Measurements from ENCODE around the gene CD247. TPM values are rescaled to one million over a fixed set of nuclear protein-coding genes. Genes with fewer than 3 reads are reported as not detected.
A peak's percentile ranks its signal among the peaks of the same experiment; 100 is the strongest.

Gene CD247
- total RNA-seq, 1 donor from 2014 or later, result 8.9 TPM

DNA sequence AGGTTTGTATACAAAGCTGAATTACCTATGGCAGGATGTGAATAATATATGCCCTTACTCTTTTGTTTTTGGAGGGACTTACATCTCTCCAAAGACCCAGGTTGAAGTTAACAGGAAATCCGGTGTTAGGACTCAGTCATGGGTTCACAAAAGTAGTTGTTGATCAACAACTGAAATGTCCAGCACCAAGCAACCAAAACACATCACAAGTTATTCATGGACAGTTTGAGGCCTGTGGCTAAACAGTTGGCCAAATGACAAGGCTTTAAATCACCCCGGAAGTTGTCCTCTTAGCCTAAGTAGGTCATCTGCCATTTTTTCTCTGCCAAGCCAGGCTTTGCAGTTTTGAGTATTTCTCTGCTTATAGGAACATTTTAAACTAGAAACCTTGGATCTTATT lies 89.9 kb downstream of the CD247 start:
- Histone ChIP-seq H3K4me3 (no peak overlapping the region), H3K36me3 (no peaks in the 10 kb centered on the region), H3K27ac (no peak overlapping the region), H3K4me1 (no peaks in the 10 kb centered on the region), H3K27me3 (no peaks in the 10 kb centered on the region), H3K9me3 (no peaks in the 10 kb centered on the region)
- ATAC-seq, result no peak
- intact Hi-C loops (cut with DNase I), result no loop called here
- TF ChIP-seq, protein P1, sequence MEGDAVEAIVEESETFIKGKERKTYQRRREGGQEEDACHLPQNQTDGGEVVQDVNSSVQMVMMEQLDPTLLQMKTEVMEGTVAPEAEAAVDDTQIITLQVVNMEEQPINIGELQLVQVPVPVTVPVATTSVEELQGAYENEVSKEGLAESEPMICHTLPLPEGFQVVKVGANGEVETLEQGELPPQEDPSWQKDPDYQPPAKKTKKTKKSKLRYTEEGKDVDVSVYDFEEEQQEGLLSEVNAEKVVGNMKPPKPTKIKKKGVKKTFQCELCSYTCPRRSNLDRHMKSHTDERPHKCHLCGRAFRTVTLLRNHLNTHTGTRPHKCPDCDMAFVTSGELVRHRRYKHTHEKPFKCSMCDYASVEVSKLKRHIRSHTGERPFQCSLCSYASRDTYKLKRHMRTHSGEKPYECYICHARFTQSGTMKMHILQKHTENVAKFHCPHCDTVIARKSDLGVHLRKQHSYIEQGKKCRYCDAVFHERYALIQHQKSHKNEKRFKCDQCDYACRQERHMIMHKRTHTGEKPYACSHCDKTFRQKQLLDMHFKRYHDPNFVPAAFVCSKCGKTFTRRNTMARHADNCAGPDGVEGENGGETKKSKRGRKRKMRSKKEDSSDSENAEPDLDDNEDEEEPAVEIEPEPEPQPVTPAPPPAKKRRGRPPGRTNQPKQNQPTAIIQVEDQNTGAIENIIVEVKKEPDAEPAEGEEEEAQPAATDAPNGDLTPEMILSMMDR (IDR thresholded peaks at IDR 0.05), result no peak
- no peak for DNase-seq

DNA sequence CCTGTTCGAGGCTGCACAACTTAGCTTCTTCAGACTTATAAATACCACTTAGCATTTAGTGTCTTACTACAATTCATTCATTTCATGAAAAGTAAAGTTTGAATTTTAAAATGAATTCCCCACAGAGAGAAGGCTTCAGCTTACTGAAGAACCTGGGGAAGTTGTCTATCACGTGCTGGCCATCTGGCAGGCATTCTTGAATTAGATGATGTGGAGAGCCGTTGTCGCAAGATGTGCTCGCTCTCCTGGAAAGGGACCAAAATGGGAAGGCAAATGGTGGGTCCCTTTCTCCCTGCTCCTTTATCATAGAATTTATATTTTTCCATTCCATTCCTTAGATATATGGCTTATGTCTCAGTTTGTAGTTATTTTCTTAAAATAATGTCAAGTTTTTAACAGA lies 90.5 kb downstream of the CD247 start:
- Histone ChIP-seq H3K4me1 (no peaks in the 10 kb centered on the region), H3K4me3 (no peak overlapping the region), H3K36me3 (no peaks in the 10 kb centered on the region), H3K9me3 (no peaks in the 10 kb centered on the region), H3K27ac (no peak overlapping the region), H3K27me3 (no peaks in the 10 kb centered on the region)
- no peak for DNase-seq
- ATAC-seq, result no peak
- intact Hi-C loops (cut with DNase I), result no loop called here
- TF ChIP-seq, protein P1 (IDR thresholded peaks at IDR 0.05), result no peak

DNA sequence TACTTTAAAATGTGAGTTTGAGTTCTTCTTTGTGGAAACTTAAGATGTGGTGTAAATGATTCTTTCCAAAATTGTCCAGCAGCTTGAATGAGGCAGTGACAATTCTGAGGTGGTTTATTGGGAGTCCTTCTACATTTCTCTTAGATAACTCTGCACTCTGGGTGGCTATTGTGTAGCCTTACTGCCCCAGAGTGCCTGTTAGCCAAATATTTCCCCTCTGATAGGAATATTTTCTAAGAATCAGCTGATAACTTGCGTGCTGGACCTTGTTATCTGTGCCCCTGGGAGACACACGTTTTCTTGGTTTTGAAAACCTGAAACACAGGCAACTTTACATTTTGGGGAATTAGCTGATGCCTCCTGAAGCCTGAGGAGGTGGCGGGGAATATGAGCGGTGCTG lies 91.6 kb downstream of the CD247 start:
- no peak overlapping the region for H3K4me3 ChIP-seq
- ATAC-seq (no peak), DNase-seq (no peak)
- H3K27me3 ChIP-seq, result no peaks in the 10 kb centered on the region
- no peak overlapping the region for H3K27ac ChIP-seq
- intact Hi-C loops (cut with DNase I), result no loop called here
- no peaks in the 10 kb centered on the region for H3K9me3 ChIP-seq
- TF ChIP-seq, protein P1 (IDR thresholded peaks at IDR 0.05), result no peak
- no peaks in the 10 kb centered on the region for H3K36me3 ChIP-seq
- H3K4me1 ChIP-seq, result no peaks in the 10 kb centered on the region

DNA sequence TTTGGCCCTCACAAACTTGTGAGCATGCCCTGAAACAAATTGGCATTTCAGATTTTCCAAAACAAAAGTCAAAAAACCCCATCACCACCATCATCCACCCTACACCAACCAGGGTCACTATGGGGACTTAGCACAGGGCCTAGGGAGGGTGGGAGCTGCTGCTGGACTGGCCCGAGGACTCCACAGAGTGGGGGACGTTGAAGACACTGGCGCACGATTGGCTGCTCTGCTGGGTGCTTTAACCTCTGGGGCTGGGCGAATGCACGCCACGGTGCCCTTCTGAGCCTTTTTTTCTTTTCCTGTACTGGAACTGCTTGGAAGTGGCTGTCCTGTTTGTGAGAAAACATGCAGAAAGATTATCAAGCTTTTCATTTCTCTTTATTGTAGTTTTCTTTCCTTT lies 92.8 kb downstream of the CD247 start:
- Histone ChIP-seq H3K4me1 (no peaks in the 10 kb centered on the region), H3K9me3 (no peaks in the 10 kb centered on the region), H3K27ac (no peak overlapping the region), H3K4me3 (no peak overlapping the region), H3K27me3 (no peaks in the 10 kb centered on the region), H3K36me3 (no peaks in the 10 kb centered on the region)
- ATAC-seq, result no peak
- intact Hi-C loops (cut with DNase I), result no loop called here
- DNase-seq, result no peak
- TF ChIP-seq, protein P1 (IDR thresholded peaks at IDR 0.05), result no peak

DNA sequence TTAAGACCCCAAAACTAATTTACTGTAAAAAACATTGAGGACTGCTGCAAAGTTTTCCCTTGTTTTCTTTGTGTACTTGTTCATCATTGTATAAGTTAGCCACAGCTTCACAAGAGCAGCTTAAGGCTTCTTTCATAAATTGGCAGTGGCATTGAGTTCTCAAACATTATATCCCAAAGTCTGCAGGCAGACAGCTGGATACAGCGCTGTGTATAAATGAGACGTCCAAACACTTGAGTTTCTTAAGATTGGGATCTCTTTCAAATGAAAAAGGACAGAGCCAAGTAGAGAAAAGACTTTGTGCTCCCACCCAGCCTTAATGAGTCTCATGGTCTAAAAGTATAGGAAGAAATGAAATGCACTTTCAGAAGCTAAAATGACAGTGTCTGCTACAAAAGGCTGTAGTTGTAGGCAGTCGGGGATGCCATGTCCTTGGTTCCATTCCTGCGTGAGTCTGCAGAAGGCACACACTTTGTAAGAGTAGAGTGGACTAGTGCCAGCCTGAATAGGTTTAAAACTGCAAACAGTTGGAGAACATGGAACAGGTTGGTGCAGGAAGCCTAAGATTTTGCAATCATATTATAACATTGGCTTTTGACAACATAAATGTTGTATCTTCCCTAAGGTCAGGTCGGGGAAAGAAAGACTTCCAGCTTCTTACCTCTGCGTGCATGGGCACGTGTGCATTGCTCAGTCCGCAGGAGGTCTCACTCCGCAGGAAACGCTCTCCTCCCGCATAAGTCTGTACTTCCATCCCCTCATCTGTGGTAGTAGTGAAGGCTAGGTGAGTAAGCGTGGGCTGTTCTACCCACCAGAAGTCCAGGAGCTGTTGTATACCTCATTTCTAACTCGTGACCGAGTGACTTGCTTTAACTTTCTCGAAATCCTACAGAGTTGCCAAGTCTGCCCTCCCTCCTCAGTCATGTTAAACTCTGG lies 94.4 kb downstream of the CD247 start:
- DNase-seq (no peak), ATAC-seq (peak; percentile 48)
- H3K9me3 ChIP-seq, result no peaks in the 10 kb centered on the region
- H3K4me1 ChIP-seq, result no peaks in the 10 kb centered on the region
- TF ChIP-seq, protein P1 (IDR thresholded peaks at IDR 0.05), result no peak
- intact Hi-C loops (cut with DNase I), result no loop called here
- no peaks in the 10 kb centered on the region for H3K36me3 ChIP-seq
- no peak overlapping the region for H3K27ac ChIP-seq
- no peak overlapping the region for H3K4me3 ChIP-seq
- H3K27me3 ChIP-seq, result no peaks in the 10 kb centered on the region
